GM19099 (cell line): ENCODE results near the gene ZBTB21.

Experiments used
- POLR2A ChIP-seq: IDR thresholded peaks from 3 replicates; pipeline ENCODE4 v1.6.1; 2011; ENCODE audit warnings: low read depth; ENCODE audit not compliant: insufficient read length; ENCODE audit errors: extremely low read depth

ZBTB21 gene

GRCh38 chr21:41961753-41962152 lies 48.4 kb downstream of the ZBTB21 start:
- TF ChIP-seq POLR2A, result no peak

GRCh38 chr21:41961282-41961701 lies 48.9 kb downstream of the ZBTB21 start:
- no peak for TF ChIP-seq POLR2A

- TF ChIP-seq POLR2A, result no peak
These were observed 49.8 kb downstream of the ZBTB21 start for GRCh38 chr21:41960386-41960785.

GRCh38 chr21:41958886-41959563 lies 51.1 kb downstream of the ZBTB21 start:
- no peak for TF ChIP-seq POLR2A

- TF ChIP-seq POLR2A, result no peak
These were observed 52.0 kb downstream of the ZBTB21 start for GRCh38 chr21:41957991-41958766.

- TF ChIP-seq POLR2A, result no peak
These were observed 53.0 kb downstream of the ZBTB21 start for GRCh38 chr21:41956926-41957729.

- no peak for TF ChIP-seq POLR2A
These were observed 54.6 kb downstream of the ZBTB21 start for GRCh38 chr21:41955516-41955915.

GRCh38 chr21:41954654-41955499 lies 55.3 kb downstream of the ZBTB21 start:
- TF ChIP-seq POLR2A, result no peak

GRCh38 chr21:41953831-41954653 lies 56.1 kb downstream of the ZBTB21 start, which contains the start of gene C2CD2:
C2CD2 (minus strand) TSS chr21:41954018; CDS start chr21:41953648, 370 bp downstream.
- peak; percentile 59 for TF ChIP-seq POLR2A

GRCh38 chr21:41953249-41953830 lies 56.8 kb downstream of the ZBTB21 start:
- no peak for TF ChIP-seq POLR2A

- no peak for TF ChIP-seq POLR2A
These were observed 57.5 kb downstream of the ZBTB21 start for GRCh38 chr21:41952568-41953248.

GRCh38 chr21:41951876-41952567 lies 58.1 kb downstream of the ZBTB21 start:
- TF ChIP-seq POLR2A, result no peak
